ENCODE results near the gene SIGMAR1. TPM values are rescaled to one million over a fixed set of nuclear protein-coding genes. Genes with fewer than 3 reads are reported as not detected.

Gene SIGMAR1
- total and polyA plus RNA-seq, 2 of the 4 experiments (the other 2 are of a cell fraction) = 44.6 to 88.9 TPM

GRCh38 chr9:34669809-34670562 is 32.4 kb upstream of the SIGMAR1 start:
- Histone ChIP-seq H3K9me1 (ENCODE audit: insufficient read depth, low read length) (peaks cover 5% of the 10 kb centered on the region), H4K5ac (ENCODE audit: low read depth, low read length) (no peak overlapping the region), H3K56ac (ENCODE audit: extremely low read depth, insufficient read depth, low read length) (no peak overlapping the region), H3K36me3 (ENCODE audit: control insufficient read depth, insufficient read depth, low read length) (peaks cover 3% of the 10 kb centered on the region; the same call in 1 of the 2 replicates), H2BK120ac (ENCODE audit: low read depth, low read length) (no peak overlapping the region), H3K18ac (ENCODE audit: low read depth, low read length) (no peak overlapping the region), H3K79me1 (ENCODE audit: low read depth in 1 of 2, low read length in 2 of 2) (peaks cover 51 to 58% of the 10 kb centered on the region in 2 experiments), H4K8ac (ENCODE audit: low read depth in 2 of 2, low read length in 2 of 2) (no peak overlapping the region), H2AK5ac (ENCODE audit: low read depth, low read length) (no peak overlapping the region), H3K9me3 (ENCODE audit: control insufficient read depth, insufficient read depth, low read length) (no peaks in the 10 kb centered on the region), H3K14ac (replicated peaks; ENCODE audit: low read depth, low read length) (no peak overlapping the region), H3K4me1 (ENCODE audit: control insufficient read depth, insufficient read depth, low read length) (no peaks in the 10 kb centered on the region), H3K4ac (ENCODE audit: low read depth, low read length) (no peak overlapping the region), H4K91ac (ENCODE audit: insufficient read depth, low read depth, low read length) (no peak overlapping the region), H3K27me3 (ENCODE audit: control insufficient read depth, insufficient read depth, low read length) (no peaks in the 10 kb centered on the region), H3K9ac (ENCODE audit: low read depth, low read length) (no peak overlapping the region), H2BK5ac (ENCODE audit: low read depth, low read length, poor library complexity, severe bottlenecking) (no peak overlapping the region), H2AK9ac (replicated peaks; ENCODE audit: low read depth, low read length, poor library complexity) (no peak overlapping the region), H2BK15ac (ENCODE audit: low read depth, low read length) (no peak overlapping the region), H3K27ac (ENCODE audit: insufficient read depth, low read length) (no peak overlapping the region), H2AFZ (replicated peaks; ENCODE audit: low read length, poor library complexity) (no peak overlapping the region), H4K20me1 (ENCODE audit: insufficient read depth, low read length) (peaks cover 9% of the 10 kb centered on the region), H2BK20ac (ENCODE audit: low read depth, low read length) (no peak overlapping the region), H3K4me2 (ENCODE audit: low read depth, low read length) (no peak overlapping the region), H3K4me3 (ENCODE audit: insufficient read depth, low read depth, low read length) (no peak overlapping the region), H3K23ac (ENCODE audit: low read depth, low read length) (no peak overlapping the region)
- no TSS peak for BruUV-seq (replicated peaks)
- no CpG with 5 or more reads among the region's 5 CpGs for WGBS, 2 experiments (ENCODE audit: extremely low coverage in 2 of 2, insufficient read length in 1 of 2)
- dilution Hi-C loops (cut with HindIII; ENCODE audit: low sequenced_read_pairs, unreplicated experiment) (no loop called here), in situ Hi-C loops (cut with MboI; ENCODE audit: low sequenced_read_pairs) (no loop called here), intact Hi-C loops (cut with micrococcal nuclease) (no loop called here)
- DNase-seq (no peak), ATAC-seq (ENCODE audit: low read depth) (no peak)
- ChIA-PET CTCF (interaction anchor here (0.9 kb wide), 1 partner anchor 23 kb away, joined by 4 read pairs; the partner anchor contains the start of gene GALT), POLR2A (ENCODE audit: unreplicated experiment) (no interaction called here)
- TF ChIP-seq MAFK (IDR thresholded peaks at IDR 0.05; ENCODE audit: low read depth, low read length) (peak; percentile 73), RAD21 (IDR thresholded peaks at IDR 0.05; ENCODE audit: low read length) (no peak)

All from IMR-90 (cell line).